ENCODE measurements around the gene COMMD1.
"Not testable (repeated sequence)": the region's sequence is repeated elsewhere in the genome, so short reads cannot be mapped to it uniquely, and the experiment has no call there.

COMMD1 gene

GRCh38 chr2:62151306-62151638, 245.8 kb downstream of the COMMD1 start:
- TF ChIP-seq CTCF (IDR thresholded peaks at IDR 0.05; ENCODE audit: control extremely low read depth, extremely low read depth, low read depth, missing control alignments): no peak
- DNase-seq (ENCODE audit: extremely low spot score): no peak
- CTCF ChIA-PET: interaction anchor here (1.0 kb wide), 1 partner anchor 13 kb away, joined by 4 read pairs; no protein-coding TSS in a partner anchor
- POLR2A ChIA-PET: no interaction called here

- CTCF ChIA-PET: no interaction called here
- TF ChIP-seq CTCF (IDR thresholded peaks at IDR 0.05; ENCODE audit: control extremely low read depth, extremely low read depth, low read depth, missing control alignments): no peak
- POLR2A ChIA-PET: no interaction called here
- DNase-seq (ENCODE audit: extremely low spot score): no peak
Measured at GRCh38 chr2:62152000-62152399, 246.5 kb downstream of the COMMD1 start.

GRCh38 chr2:62156861-62157496, 251.5 kb downstream of the COMMD1 start:
- no peak for TF ChIP-seq CTCF (IDR thresholded peaks at IDR 0.05; ENCODE audit: control extremely low read depth, extremely low read depth, low read depth, missing control alignments)
- ChIA-PET CTCF (interaction anchor here (1.0 to 1.5 kb wide), 3 partner anchors 34 to 40 kb away, joined by 3 read pairs; no protein-coding TSS in a partner anchor), POLR2A (no interaction called here)
- no peak for DNase-seq (ENCODE audit: extremely low spot score)

GRCh38 chr2:62158444-62159121, 253.1 kb downstream of the COMMD1 start:
- no peak for TF ChIP-seq CTCF (IDR thresholded peaks at IDR 0.05; ENCODE audit: control extremely low read depth, extremely low read depth, low read depth, missing control alignments)
- CTCF ChIA-PET: interaction anchor here (1.3 kb wide), 1 partner anchor 13 kb away, joined by 3 read pairs; no protein-coding TSS in a partner anchor
- POLR2A ChIA-PET: no interaction called here

GRCh38 chr2:62160691-62161090, 255.2 kb downstream of the COMMD1 start:
- DNase-seq (ENCODE audit: extremely low spot score): not testable (repeated sequence)
- ChIA-PET CTCF (interaction anchor here (4.2 kb wide), 1 partner anchor 18 kb away, joined by 24 read pairs; no protein-coding TSS in a partner anchor), POLR2A (interaction anchor here (0.7 kb wide), 1 partner anchor 18 kb away, joined by 3 read pairs; no protein-coding TSS in a partner anchor)

More at GRCh38 chr2:62158444-62159121, 253.1 kb downstream of the COMMD1 start:
- DNase-seq (ENCODE audit: extremely low spot score): no peak

- no peak for DNase-seq (ENCODE audit: extremely low spot score)
- no peak for TF ChIP-seq CTCF (IDR thresholded peaks at IDR 0.05; ENCODE audit: control extremely low read depth, extremely low read depth, low read depth, missing control alignments)
- ChIA-PET CTCF (interaction anchor here (1.0 to 4.2 kb wide), 8 partner anchors 8 to 170 kb away, joined by 3 to 24 read pairs (median 4); partner anchors contain the start of gene B3GNT2), POLR2A (no interaction called here)
Measured at GRCh38 chr2:62163106-62163831, 257.8 kb downstream of the COMMD1 start.

Data from GM10248 (cell line).